Measurements from ENCODE around the gene NOM1.

NOM1 gene

GRCh38 chr7:156985101-156985992 lies 35.8 kb downstream of the NOM1 start:
- DNase-seq: no peak

GRCh38 chr7:156986378-156986777 lies 36.9 kb downstream of the NOM1 start:
- no peak for DNase-seq

- DNase-seq: no peak
These were observed 39.1 kb downstream of the NOM1 start for GRCh38 chr7:156988343-156989185.

GRCh38 chr7:156989766-156990535 lies 40.4 kb downstream of the NOM1 start:
- DNase-seq: no peak

GRCh38 chr7:156993021-156993924 lies 43.8 kb downstream of the NOM1 start:
- no peak for DNase-seq

- no peak for DNase-seq
These were observed 44.4 kb downstream of the NOM1 start for GRCh38 chr7:156993925-156994235.

GRCh38 chr7:156994417-156994816 lies 44.9 kb downstream of the NOM1 start:
- DNase-seq: no peak

- DNase-seq: no peak
These were observed 49.8 kb downstream of the NOM1 start for GRCh38 chr7:156998988-156999957.

- no peak for DNase-seq
These were observed 50.6 kb downstream of the NOM1 start for GRCh38 chr7:156999958-157000726.

GRCh38 chr7:157000741-157001653 lies 51.5 kb downstream of the NOM1 start:
- no peak for DNase-seq

- no peak for DNase-seq
These were observed 52.7 kb downstream of the NOM1 start for GRCh38 chr7:157001920-157002818.

- DNase-seq: no peak
These were observed 53.4 kb downstream of the NOM1 start for GRCh38 chr7:157002819-157003421.

GRCh38 chr7:157003445-157003755 lies 53.9 kb downstream of the NOM1 start:
- DNase-seq: no peak

GRCh38 chr7:157003756-157004520 lies 54.4 kb downstream of the NOM1 start:
- no peak for DNase-seq

- no peak for DNase-seq
These were observed 55.3 kb downstream of the NOM1 start for GRCh38 chr7:157004521-157005455.
